Breast epithelium (tissue), 4 donors: ENCODE measurements around the gene LYPD3. TPM values are rescaled to one million over a fixed set of nuclear protein-coding genes. Genes with fewer than 3 reads are reported as not detected.

ENCODE experiments used
- DNase-seq, 2 donors: peaks; one replicate each; pipeline ENCODE4 v3.0.0-alpha.2; 2019; ENCODE audit warnings: low spot score in 2 of 2
- H3K27ac ChIP-seq, 2 donors: fragments of 200-600 bp; sonication (generic) in 1 of 2; one replicate each; pipeline ENCODE4 v1.5.1; 2016 to 2019; ENCODE audit warnings: mild to moderate bottlenecking in 1 of 2
- H3K27me3 ChIP-seq, 2 donors: fragments of 200-600 bp; sonication (generic) in 1 of 2; one replicate each; pipeline versions ENCODE4 v1.5.1 to v1.6.0; 2017 to 2019; ENCODE audit warnings: control low read depth in 1 of 2, mild to moderate bottlenecking in 1 of 2
- H3K36me3 ChIP-seq: fragments of 200-600 bp; one replicate; pipeline ENCODE4 v1.5.1; 2019
- H3K4me1 ChIP-seq, 2 donors: fragments of 200-600 bp; sonication (generic); one replicate each; pipeline ENCODE4 v1.5.1; 2016 to 2019; ENCODE audit warnings: control low read depth in 1 of 2
- H3K4me3 ChIP-seq, 3 donors: fragments of 200-600 bp; sonication (generic); 1 replicate in 2 of 3; 2 replicates in 1 of 3; pipeline ENCODE4 v1.5.1; 2016 to 2019; ENCODE audit warnings: mild to moderate bottlenecking in 3 of 3, moderate library complexity in 2 of 3
- H3K9me3 ChIP-seq, 2 donors: fragments of 200-600 bp; sonication (generic) in 1 of 2; one replicate each; pipeline ENCODE4 v1.5.1; 2016 to 2019; ENCODE audit warnings: control low read depth in 1 of 2
- POLR2A ChIP-seq: fragments of 450-650 bp; IDR thresholded peaks from one replicate; pipeline ENCODE4 v1.6.1; 2016; ENCODE audit warnings: antibody characterized with exemption, mild to moderate bottlenecking, moderate library complexity
- POLR2AphosphoS5 ChIP-seq, 3 donors: sonication (generic); formaldehyde crosslinking; IDR thresholded peaks; one replicate each; pipeline ENCODE4 v1.6.1; 2017; ENCODE audit warnings: antibody characterized with exemption in 3 of 3
- intact Hi-C: fragments of 100-400 bp; cut with DNase I; formaldehyde crosslinking; loops from one replicate; pipeline ENCODE4 v1.15.1; 2023; ENCODE audit warnings: low total_unique reads
- total RNA-seq, 3 donors: library from RNA; depleted of rRNA; stranded (reverse); fragments of >200 nt; gene quantifications; one replicate each; pipeline ENCODE4 v1.1.0, GENCODE V29; 2016
- TF ChIP-seq, protein P1 (sequence below), 3 donors: fragments of 450-650 bp; IDR thresholded peaks; one replicate each; pipeline ENCODE4 v1.5.1; 2016 to 2017; ENCODE audit warnings: antibody characterized with exemption in 3 of 3, mild to moderate bottlenecking in 3 of 3, moderate library complexity in 3 of 3

LYPD3 gene
- total RNA-seq, 3 donors from 2014 or later, result 5.2 to 17.6 TPM; not detected in 1

DNA sequence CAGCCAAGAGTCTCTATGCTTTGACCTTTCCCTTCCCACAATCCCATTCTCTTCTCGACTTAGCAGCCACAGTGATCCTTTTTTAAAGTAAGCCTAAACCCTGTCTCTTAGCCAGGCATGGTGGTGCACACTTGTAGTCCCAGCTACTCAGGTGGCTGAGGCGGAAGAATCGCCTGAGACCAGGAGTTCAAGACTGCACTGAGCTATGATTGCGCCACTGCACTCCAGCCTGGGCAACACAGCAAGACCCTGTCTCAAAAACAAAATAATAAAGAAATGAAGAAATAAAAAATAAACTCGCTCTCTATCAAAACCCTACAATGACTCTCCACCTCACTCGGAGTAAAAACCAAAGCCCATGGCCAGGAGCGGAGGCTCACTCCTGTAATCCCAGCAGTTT lies 36.0 kb downstream of the LYPD3 start:
- H3K36me3 ChIP-seq, result no peaks in the 10 kb centered on the region
- peak overlapping the region in 1 of 2 donors; percentile 60 for H3K27ac ChIP-seq
- H3K4me1 ChIP-seq, result peaks cover 0 to 5% of the 10 kb centered on the region in 2 donors
- H3K4me3 ChIP-seq, result no peak overlapping the region
- TF ChIP-seq POLR2A (no peak), POLR2AphosphoS5 (IDR thresholded peaks at IDR 0.05) (no peak)
- TF ChIP-seq, protein P1, sequence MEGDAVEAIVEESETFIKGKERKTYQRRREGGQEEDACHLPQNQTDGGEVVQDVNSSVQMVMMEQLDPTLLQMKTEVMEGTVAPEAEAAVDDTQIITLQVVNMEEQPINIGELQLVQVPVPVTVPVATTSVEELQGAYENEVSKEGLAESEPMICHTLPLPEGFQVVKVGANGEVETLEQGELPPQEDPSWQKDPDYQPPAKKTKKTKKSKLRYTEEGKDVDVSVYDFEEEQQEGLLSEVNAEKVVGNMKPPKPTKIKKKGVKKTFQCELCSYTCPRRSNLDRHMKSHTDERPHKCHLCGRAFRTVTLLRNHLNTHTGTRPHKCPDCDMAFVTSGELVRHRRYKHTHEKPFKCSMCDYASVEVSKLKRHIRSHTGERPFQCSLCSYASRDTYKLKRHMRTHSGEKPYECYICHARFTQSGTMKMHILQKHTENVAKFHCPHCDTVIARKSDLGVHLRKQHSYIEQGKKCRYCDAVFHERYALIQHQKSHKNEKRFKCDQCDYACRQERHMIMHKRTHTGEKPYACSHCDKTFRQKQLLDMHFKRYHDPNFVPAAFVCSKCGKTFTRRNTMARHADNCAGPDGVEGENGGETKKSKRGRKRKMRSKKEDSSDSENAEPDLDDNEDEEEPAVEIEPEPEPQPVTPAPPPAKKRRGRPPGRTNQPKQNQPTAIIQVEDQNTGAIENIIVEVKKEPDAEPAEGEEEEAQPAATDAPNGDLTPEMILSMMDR (IDR thresholded peaks at IDR 0.05), result no peak
- DNase-seq, result no peak
- intact Hi-C loops, result no loop called here
- no peaks in the 10 kb centered on the region for H3K27me3 ChIP-seq
- H3K9me3 ChIP-seq, result no peaks in the 10 kb centered on the region

DNA sequence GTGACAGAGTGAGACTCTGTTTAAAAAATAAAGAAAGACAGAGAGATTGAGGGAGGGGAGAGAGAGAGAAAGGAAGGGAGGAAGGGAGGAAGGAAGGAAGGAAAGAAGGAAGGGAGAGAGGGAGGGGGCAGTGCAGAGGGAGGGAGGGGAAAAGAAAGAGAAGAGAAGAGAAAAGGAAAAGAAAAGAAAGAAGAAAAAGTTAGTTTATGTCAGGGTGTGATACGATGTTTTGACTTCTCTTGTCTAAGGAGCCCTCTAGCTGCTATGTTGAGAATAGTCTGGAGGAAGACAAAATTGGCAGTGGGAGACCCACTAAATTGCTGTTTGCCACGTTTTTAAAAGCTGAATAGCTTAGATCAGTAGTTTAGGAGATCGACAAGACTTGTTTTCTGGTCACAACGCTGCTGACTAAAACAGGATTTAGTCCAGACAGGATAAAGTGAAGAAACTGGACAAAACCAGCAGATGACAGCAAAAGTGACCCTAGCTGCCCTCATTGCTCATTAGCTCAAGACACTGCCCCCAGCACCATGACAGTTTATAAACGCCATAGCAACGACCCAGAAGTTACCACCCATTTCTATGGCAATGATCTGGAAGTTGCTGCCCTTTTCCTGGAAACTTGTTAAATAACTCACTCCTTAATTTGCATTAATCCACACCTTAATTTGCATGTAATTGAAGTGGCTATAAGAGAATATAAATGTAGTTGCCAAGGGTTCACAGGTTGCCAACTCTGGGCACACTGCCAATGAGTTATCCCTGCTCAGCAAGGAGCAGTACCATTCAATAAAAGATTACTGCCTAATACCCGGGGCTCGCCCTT lies 39.6 kb downstream of the LYPD3 start:
- H3K36me3 ChIP-seq, result no peaks in the 10 kb centered on the region
- H3K27ac ChIP-seq, result peak overlapping the region in 1 of 2 donors; percentile 3
- no peak overlapping the region for H3K4me3 ChIP-seq
- H3K4me1 ChIP-seq, result peaks cover 0 to 5% of the 10 kb centered on the region in 2 donors
- no peaks in the 10 kb centered on the region for H3K9me3 ChIP-seq
- TF ChIP-seq POLR2AphosphoS5 (IDR thresholded peaks at IDR 0.05) (no peak), POLR2A (no peak)
- TF ChIP-seq, protein P1 (IDR thresholded peaks at IDR 0.05), result no peak
- peak in 1 of 2 donors; percentile 62 for DNase-seq
- no peaks in the 10 kb centered on the region for H3K27me3 ChIP-seq
- intact Hi-C loops, result no loop called here

DNA sequence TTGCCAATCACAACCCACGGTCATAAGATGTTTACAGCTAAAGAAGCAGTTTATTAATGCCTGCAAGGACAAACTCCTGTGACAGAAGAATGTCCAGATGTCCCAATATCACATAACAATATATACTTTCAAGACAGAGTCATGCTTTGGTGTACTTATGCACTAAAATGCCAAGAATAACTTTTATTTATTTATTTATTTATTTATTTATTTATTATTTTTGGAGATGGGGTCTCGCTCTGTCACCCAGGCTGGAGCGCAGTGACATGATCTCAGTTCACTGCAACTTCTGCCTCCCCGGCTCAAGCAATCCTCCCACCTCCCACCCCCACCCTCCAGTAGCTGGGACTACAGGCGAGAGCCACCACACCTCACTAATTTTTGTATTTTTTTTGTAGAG lies 41.6 kb downstream of the LYPD3 start:
- Histone ChIP-seq H3K36me3 (no peaks in the 10 kb centered on the region), H3K9me3 (no peaks in the 10 kb centered on the region), H3K4me3 (no peak overlapping the region), H3K27ac (no peak overlapping the region), H3K4me1 (peaks cover 0 to 5% of the 10 kb centered on the region in 2 donors), H3K27me3 (no peaks in the 10 kb centered on the region)
- intact Hi-C loops, result no loop called here
- peak in 1 of 2 donors; percentile 0 for DNase-seq
- TF ChIP-seq, protein P1 (IDR thresholded peaks at IDR 0.05), result no peak
- TF ChIP-seq POLR2A (no peak), POLR2AphosphoS5 (IDR thresholded peaks at IDR 0.05) (no peak)

DNA sequence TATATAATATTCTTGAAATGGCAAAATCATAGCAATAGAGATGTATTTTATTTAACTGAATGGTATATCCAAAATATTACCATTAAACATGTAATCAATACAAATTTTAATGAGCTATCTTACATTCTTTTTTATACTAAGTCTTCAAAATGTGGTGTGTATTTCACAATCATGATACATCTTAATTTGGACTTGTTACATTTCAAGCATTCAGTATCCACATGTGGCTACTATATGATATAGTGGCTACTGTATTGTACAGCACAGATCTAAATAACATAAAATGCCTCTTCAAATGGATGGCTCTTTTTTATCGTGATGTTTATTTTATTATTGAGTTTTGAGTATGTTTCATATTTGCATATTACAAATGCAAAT lies 42.7 kb downstream of the LYPD3 start:
- no peaks in the 10 kb centered on the region for H3K9me3 ChIP-seq
- no peak overlapping the region for H3K27ac ChIP-seq
- no peak for DNase-seq
- TF ChIP-seq POLR2A (no peak), POLR2AphosphoS5 (IDR thresholded peaks at IDR 0.05) (no peak)
- TF ChIP-seq, protein P1 (IDR thresholded peaks at IDR 0.05), result no peak
- intact Hi-C loops, result no loop called here
- no peak overlapping the region for H3K4me3 ChIP-seq
- no peaks in the 10 kb centered on the region for H3K36me3 ChIP-seq
- no peaks in the 10 kb centered on the region for H3K27me3 ChIP-seq
- H3K4me1 ChIP-seq, result peaks cover 0 to 5% of the 10 kb centered on the region in 2 donors

DNA sequence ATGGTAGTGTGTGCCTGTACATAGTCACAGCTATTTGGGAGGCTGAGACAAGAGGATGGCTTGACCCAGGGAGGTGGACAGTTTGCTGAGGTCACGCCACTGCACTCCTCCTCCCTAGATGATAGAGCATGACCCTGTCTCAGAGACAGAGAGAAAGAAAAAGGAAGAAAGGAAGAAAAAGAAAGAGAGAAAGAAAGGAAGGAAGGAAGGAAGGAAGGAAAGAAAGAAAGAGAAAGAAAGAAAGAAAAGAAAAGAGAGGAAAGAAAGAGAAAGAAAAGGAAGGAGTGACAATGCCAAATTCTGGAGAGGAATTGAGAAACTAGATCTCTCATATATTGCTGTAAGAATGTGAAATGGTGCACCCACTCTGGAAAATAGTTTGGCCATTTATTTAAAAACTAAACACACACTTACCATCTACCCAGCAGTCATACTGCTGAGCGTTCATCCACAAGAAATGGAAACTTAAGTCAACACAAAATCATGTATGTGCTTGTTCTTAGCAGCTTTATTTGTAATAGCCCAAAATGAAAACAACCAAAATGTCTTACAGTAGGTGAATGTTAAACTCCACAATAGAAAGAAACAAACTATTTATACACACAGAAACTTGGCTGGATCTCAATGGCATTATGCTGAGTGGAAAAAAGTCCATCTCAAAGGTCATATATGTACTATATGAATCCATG lies 43.3 kb downstream of the LYPD3 start:
- no peaks in the 10 kb centered on the region for H3K36me3 ChIP-seq
- no peaks in the 10 kb centered on the region for H3K9me3 ChIP-seq
- DNase-seq, result no peak
- TF ChIP-seq, protein P1 (IDR thresholded peaks at IDR 0.05), result no peak
- TF ChIP-seq POLR2A, result no peak
- TF ChIP-seq POLR2AphosphoS5 (IDR thresholded peaks at IDR 0.05), result no peak
- no peaks in the 10 kb centered on the region for H3K27me3 ChIP-seq
- no peak overlapping the region for H3K4me3 ChIP-seq
- intact Hi-C loops, result no loop called here
- peaks cover 0 to 5% of the 10 kb centered on the region in 2 donors for H3K4me1 ChIP-seq
- H3K27ac ChIP-seq, result no peak overlapping the region
